HG03064 (cell line): ENCODE measurements around the gene DPF3.
"Not testable (repeated sequence)": the region's sequence is repeated elsewhere in the genome, so short reads cannot be mapped to it uniquely, and the experiment has no call there.

Experiments
- ATAC-seq: cut with Tn5 transposase; IDR thresholded peaks from one replicate; pipeline ENCODE4 v1.9.1; 2021; ENCODE audit warnings: low read depth; ENCODE audit not compliant: unreplicated experiment

The DPF3 gene

GRCh38 chr14:72881543-72881942, 12.4 kb downstream of the DPF3 start:
- no peak for ATAC-seq

DNA sequence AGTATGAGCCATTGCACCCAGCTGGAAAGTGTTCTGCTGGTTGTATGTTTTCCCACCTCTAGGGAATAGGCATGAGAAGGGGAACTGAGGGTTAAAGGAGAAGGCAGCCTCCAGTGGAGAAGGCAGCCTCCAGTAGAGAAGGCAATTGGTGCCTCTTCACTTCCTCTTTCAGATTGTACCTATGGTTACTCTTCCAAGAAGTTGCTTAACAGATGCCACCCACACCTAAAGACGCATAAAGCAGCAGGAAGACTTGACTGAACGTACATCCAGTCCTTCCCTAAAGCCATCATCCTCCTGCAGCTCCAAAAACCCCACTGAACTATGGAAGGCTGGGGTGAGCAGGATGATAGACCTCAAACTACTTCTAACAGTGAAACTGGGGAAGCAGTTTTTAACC, 13.1 kb downstream of the DPF3 start:
- no peak for ATAC-seq

GRCh38 chr14:72880164-72880563, 13.7 kb downstream of the DPF3 start:
- ATAC-seq = no peak

DNA sequence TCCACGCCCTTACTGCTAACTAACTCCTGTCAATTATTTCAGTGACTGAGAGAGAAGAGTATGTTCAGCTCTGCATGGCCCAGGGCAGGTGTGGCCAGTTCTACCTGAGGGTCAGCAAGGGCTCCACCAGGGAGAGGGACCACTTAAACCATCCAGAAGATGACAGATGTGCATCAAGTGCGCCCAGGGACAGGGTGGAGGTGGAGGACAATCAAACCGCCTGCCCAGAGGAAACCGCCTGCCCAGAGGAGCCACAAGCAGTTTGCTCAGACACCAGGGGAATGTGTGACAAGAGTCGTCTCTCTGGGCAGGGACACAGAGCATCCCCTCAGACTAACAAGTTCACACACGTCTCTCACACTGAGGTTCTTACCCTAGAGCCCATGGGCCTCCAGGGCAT, 14.5 kb downstream of the DPF3 start:
- ATAC-seq = no peak

- ATAC-seq = no peak
Measured at GRCh38 chr14:72878746-72879145, 15.2 kb downstream of the DPF3 start.

- no peak for ATAC-seq
Measured at GRCh38 chr14:72876710-72877063, 17.2 kb downstream of the DPF3 start.

DNA sequence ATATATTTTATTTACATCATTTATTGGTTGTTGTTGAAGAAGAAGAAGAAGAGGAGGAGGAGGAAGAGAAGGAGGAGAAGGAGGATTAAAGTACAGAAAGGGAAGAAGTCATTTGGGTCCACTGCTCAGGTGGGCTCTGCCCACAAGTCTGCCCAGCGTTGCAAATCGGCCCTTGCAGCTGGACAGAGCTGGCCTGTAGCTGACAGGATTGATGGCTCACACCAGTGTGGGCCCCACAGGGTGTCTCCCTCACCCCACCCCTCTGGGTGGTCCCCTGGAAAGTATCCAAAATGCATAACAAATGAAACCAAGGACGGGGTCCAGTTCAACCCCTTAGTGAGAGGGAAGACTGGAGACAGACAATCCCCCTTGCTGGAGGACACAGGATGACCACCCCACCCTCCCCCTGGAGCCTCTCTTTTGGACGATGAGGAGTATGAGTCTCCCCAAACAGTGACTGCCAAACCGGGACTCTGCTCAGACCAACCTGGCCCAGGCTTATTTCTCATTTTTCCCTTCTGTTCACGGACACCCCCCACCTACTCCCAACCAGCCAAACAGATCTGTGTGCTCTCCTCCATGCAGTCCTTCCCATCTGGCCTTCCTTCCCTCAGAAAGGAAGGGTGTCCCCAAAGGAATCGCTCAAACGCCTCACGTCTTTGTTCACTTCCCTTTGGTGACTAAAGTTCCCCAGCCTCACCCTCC, 17.7 kb downstream of the DPF3 start:
- no peak for ATAC-seq

- not testable (repeated sequence) for ATAC-seq
Measured at GRCh38 chr14:72870878-72871277, 23.0 kb downstream of the DPF3 start.

- ATAC-seq = no peak
Measured at GRCh38 chr14:72869407-72870329, 24.2 kb downstream of the DPF3 start.

GRCh38 chr14:72868500-72868899, 25.4 kb downstream of the DPF3 start:
- no peak for ATAC-seq

DNA sequence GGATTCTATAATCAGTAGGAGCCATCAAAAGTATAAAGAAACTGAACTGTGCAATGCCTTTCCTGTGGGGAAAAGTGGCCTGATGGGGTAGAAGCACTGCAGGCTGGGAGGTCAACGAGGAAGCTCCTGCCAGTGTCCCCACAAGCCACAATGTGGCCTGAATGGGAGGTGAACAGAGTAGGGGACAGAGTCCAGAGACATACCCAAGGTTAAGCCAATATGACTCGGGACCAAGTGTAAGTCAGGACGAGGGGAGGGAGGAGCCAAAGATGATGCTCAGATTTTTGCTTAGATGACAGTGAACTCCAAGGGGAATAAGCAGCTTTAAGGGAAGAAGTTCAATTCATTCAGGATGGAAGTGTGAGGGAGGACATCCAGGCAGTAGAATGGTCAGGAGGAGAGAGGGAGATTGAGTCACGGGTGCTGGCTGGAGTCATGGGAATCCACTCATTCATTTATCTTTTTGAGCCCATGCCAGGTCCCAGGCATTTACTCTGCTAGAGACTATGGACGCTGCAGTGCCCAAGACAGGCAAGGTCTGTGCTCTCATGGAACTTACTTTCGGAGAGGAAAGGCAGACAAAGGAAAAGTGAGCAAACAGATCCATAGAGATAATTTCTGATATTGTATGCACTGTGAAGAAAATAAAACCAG, 29.1 kb downstream of the DPF3 start:
- no peak for ATAC-seq

- ATAC-seq = no peak
Measured at GRCh38 chr14:72863216-72864006, 30.5 kb downstream of the DPF3 start.

- ATAC-seq = no peak
Measured at GRCh38 chr14:72856530-72857266, 37.2 kb downstream of the DPF3 start.

GRCh38 chr14:72855913-72856312, 38.0 kb downstream of the DPF3 start:
- no peak for ATAC-seq

- ATAC-seq = no peak
Measured at GRCh38 chr14:72852194-72852593, 41.7 kb downstream of the DPF3 start.

- no peak for ATAC-seq
Measured at GRCh38 chr14:72851635-72852034, 42.3 kb downstream of the DPF3 start.

- ATAC-seq = no peak
Measured at GRCh38 chr14:72850360-72850759, 43.5 kb downstream of the DPF3 start.

- ATAC-seq = no peak
Measured at GRCh38 chr14:72849222-72849621, 44.7 kb downstream of the DPF3 start.

GRCh38 chr14:72847721-72848120, 46.2 kb downstream of the DPF3 start:
- no peak for ATAC-seq

GRCh38 chr14:72845683-72846082, 48.2 kb downstream of the DPF3 start:
- ATAC-seq = no peak
